ENCODE measurements around the gene DHTKD1. TPM values are rescaled to one million over a fixed set of nuclear protein-coding genes. Genes with fewer than 3 reads are reported as not detected.

Gene DHTKD1
- total and polyA plus RNA-seq, 2 of the 4 experiments (the other 2 are of a cell fraction): 13.9 to 20.3 TPM

DNA sequence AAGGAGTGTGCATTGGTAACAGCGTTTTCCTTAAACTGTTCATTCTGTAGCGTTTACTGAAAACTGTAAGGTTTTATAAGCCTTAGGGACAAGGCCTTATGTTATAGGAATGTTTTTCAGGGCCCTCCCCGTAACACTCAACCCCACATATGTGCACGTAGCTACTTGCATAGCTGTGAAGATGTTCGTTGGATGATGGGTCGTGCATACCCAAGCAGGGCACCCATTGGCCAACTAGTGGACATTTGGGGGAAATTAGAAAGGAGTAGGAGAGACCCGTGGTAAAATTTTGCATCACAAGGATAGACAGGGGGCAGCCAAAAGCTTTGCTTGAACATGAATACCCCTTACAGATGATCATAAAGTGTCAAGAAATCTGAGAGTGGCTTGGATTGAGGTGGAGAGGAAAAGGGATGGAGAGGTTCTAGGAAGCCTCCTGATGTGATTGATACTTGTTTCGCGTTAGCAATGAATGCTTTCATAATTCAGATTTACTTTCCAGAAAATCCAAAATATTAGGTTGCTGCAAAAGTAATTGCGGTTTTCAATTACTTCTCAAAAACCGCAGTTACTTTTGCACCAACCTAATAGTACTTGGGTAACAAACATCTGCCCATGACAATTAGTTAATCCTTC is 61.6 kb downstream of the DHTKD1 start:
- ATAC-seq (ENCODE audit: low read depth): peak; percentile 46
- H3K4me1 ChIP-seq (ENCODE audit: control insufficient read depth, insufficient read depth, low read length): peaks cover 1% of the 10 kb centered on the region; the same call in 1 of the 2 replicates
- H3K23ac ChIP-seq (ENCODE audit: low read depth, low read length): peak overlapping the region; percentile 87; the same call in 1 of the 2 replicates
- peak overlapping the region; percentile 68 for H3K4ac ChIP-seq (ENCODE audit: low read depth, low read length)
- peak overlapping the region; percentile 25 for H2AK9ac ChIP-seq (replicated peaks; ENCODE audit: low read depth, low read length, poor library complexity)
- no peak overlapping the region for H4K91ac ChIP-seq (ENCODE audit: insufficient read depth, low read depth, low read length)
- H3K9me1 ChIP-seq (ENCODE audit: insufficient read depth, low read length): 0 out of 2 replicates have a peak, but pooled peaks cover 5% of the 10 kb centered on the region
- intact Hi-C loops (cut with micrococcal nuclease): no loop called here
- in situ Hi-C loops (cut with MboI; ENCODE audit: low sequenced_read_pairs): no loop called here
- H3K9ac ChIP-seq (ENCODE audit: low read depth, low read length): peak overlapping the region; percentile 69; the same call in 1 of the 2 replicates
- H3K14ac ChIP-seq (replicated peaks; ENCODE audit: low read depth, low read length): peak overlapping the region; percentile 87
- H4K5ac ChIP-seq (ENCODE audit: low read depth, low read length): peak overlapping the region; percentile 7; the same call in 1 of the 2 replicates
- peaks cover 8% of the 10 kb centered on the region; the same call in 1 of the 2 replicates for H4K20me1 ChIP-seq (ENCODE audit: insufficient read depth, low read length)
- ChIA-PET POLR2A (ENCODE audit: unreplicated experiment) (no interaction called here), CTCF (interaction anchor here (1.0 kb wide), 1 partner anchor 26 kb away, joined by 6 read pairs; no protein-coding TSS in a partner anchor)
- H3K4me2 ChIP-seq (ENCODE audit: low read depth, low read length): peak overlapping the region; percentile 94
- H3K27me3 ChIP-seq (ENCODE audit: control insufficient read depth, insufficient read depth, low read length): no peaks in the 10 kb centered on the region
- H3K4me3 ChIP-seq (ENCODE audit: insufficient read depth, low read depth, low read length): peak overlapping the region; percentile 97
- H2BK5ac ChIP-seq (ENCODE audit: low read depth, low read length, poor library complexity, severe bottlenecking): peak overlapping the region; percentile 37
- DNase-seq: peak; percentile 73
- no peak overlapping the region for H4K8ac ChIP-seq (ENCODE audit: low read depth in 2 of 2, low read length in 2 of 2)
- no peak overlapping the region for H3K18ac ChIP-seq (ENCODE audit: low read depth, low read length)
- no peak overlapping the region; the same call in 1 of the 2 replicates for H2BK120ac ChIP-seq (ENCODE audit: low read depth, low read length)
- no peaks in the 10 kb centered on the region for H3K9me3 ChIP-seq (ENCODE audit: control insufficient read depth, insufficient read depth, low read length)
- peak overlapping the region; percentile 77 for H2AFZ ChIP-seq (replicated peaks; ENCODE audit: low read length, poor library complexity)
- H2AK5ac ChIP-seq (ENCODE audit: low read depth, low read length): no peak overlapping the region
- TF ChIP-seq MAZ (IDR thresholded peaks at IDR 0.05; ENCODE audit: borderline replicate concordance, low read depth, low read length) (0 out of 2 replicates have a peak, but pooled peaks have one; percentile 10), MAFK (IDR thresholded peaks at IDR 0.05; ENCODE audit: low read depth, low read length) (no peak), CEBPB (IDR thresholded peaks at IDR 0.05; ENCODE audit: low read depth, low read length) (no peak), RAD21 (IDR thresholded peaks at IDR 0.05; ENCODE audit: low read length) (peak; percentile 29), SMC3 (IDR thresholded peaks at IDR 0.05; ENCODE audit: low read depth, low read length) (0 out of 2 replicates have a peak, but pooled peaks have one; percentile 25), POLR2A (IDR thresholded peaks at IDR 0.05; ENCODE audit: low read depth, low read length) (no peak), RCOR1 (IDR thresholded peaks at IDR 0.05; ENCODE audit: insufficient replicate concordance, low read length) (no peak)
- TF ChIP-seq, protein P1, sequence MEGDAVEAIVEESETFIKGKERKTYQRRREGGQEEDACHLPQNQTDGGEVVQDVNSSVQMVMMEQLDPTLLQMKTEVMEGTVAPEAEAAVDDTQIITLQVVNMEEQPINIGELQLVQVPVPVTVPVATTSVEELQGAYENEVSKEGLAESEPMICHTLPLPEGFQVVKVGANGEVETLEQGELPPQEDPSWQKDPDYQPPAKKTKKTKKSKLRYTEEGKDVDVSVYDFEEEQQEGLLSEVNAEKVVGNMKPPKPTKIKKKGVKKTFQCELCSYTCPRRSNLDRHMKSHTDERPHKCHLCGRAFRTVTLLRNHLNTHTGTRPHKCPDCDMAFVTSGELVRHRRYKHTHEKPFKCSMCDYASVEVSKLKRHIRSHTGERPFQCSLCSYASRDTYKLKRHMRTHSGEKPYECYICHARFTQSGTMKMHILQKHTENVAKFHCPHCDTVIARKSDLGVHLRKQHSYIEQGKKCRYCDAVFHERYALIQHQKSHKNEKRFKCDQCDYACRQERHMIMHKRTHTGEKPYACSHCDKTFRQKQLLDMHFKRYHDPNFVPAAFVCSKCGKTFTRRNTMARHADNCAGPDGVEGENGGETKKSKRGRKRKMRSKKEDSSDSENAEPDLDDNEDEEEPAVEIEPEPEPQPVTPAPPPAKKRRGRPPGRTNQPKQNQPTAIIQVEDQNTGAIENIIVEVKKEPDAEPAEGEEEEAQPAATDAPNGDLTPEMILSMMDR (conservative IDR thresholded peaks at IDR 0.05; ENCODE audit: low read depth, low read length): peak; percentile 53
- TF ChIP-seq, protein P2, sequence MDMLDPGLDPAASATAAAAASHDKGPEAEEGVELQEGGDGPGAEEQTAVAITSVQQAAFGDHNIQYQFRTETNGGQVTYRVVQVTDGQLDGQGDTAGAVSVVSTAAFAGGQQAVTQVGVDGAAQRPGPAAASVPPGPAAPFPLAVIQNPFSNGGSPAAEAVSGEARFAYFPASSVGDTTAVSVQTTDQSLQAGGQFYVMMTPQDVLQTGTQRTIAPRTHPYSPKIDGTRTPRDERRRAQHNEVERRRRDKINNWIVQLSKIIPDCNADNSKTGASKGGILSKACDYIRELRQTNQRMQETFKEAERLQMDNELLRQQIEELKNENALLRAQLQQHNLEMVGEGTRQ (IDR thresholded peaks at IDR 0.05; ENCODE audit: low read depth, low read length): no peak
- BruUV-seq (replicated peaks): no TSS peak
- no peak overlapping the region for H3K27ac ChIP-seq (ENCODE audit: insufficient read depth, low read length)
- peak overlapping the region; percentile 9; the same call in 1 of the 2 replicates for H3K56ac ChIP-seq (ENCODE audit: extremely low read depth, insufficient read depth, low read length)
- peaks cover 3% of the 10 kb centered on the region; the same call in 1 of the 2 replicates for H3K36me3 ChIP-seq (ENCODE audit: control insufficient read depth, insufficient read depth, low read length)
- dilution Hi-C loops (cut with HindIII; ENCODE audit: low sequenced_read_pairs, unreplicated experiment): no loop called here
- H2BK15ac ChIP-seq (ENCODE audit: low read depth, low read length): no peak overlapping the region
- peak overlapping the region; percentile 55; the same call in 1 of the 2 replicates for H2BK20ac ChIP-seq (ENCODE audit: low read depth, low read length)
- 27% methylated on average over 3 of the region's 11 CpGs; no CpG with 5 or more reads in 1 of the 2 experiments for WGBS, 2 experiments (ENCODE audit: extremely low coverage in 2 of 2, insufficient read length in 1 of 2)
- peaks cover 12 to 41% of the 10 kb centered on the region in 2 experiments; a peak in 3 of 4 replicates for H3K79me1 ChIP-seq (ENCODE audit: low read depth in 1 of 2, low read length in 2 of 2)

Measured in IMR-90 (cell line).